Parathyroid adenoma (tissue), 2 donors: ENCODE data around the gene HOATZ.

Source experiments
- H2AFZ ChIP-seq: fragments of 300-600 bp; sonication (generic); one replicate; pipeline ENCODE4 v1.7.0; 2017; ENCODE audit warnings: antibody characterized with exemption, mild to moderate bottlenecking
- H3K27ac ChIP-seq: fragments of 300-600 bp; sonication (generic); one replicate; pipeline ENCODE4 v1.7.0; 2017
- H3K27me3 ChIP-seq: fragments of 300-600 bp; sonication (generic); one replicate; pipeline ENCODE4 v1.7.0; 2017; ENCODE audit warnings: low read length; ENCODE audit not compliant: control insufficient read depth, insufficient read depth
- H3K36me3 ChIP-seq: fragments of 300-600 bp; sonication (generic); one replicate; pipeline ENCODE4 v1.7.0; 2017; ENCODE audit warnings: low read length; ENCODE audit not compliant: control insufficient read depth, insufficient read depth
- H3K4me1 ChIP-seq: fragments of 300-600 bp; sonication (generic); one replicate; pipeline ENCODE4 v1.7.0; 2017; ENCODE audit warnings: control low read depth
- H3K4me2 ChIP-seq: fragments of 300-600 bp; sonication (generic); one replicate; pipeline ENCODE4 v1.7.0; 2017; ENCODE audit warnings: low read length
- H3K4me3 ChIP-seq: fragments of 300-600 bp; sonication (generic); one replicate; pipeline ENCODE4 v1.7.0; 2017; ENCODE audit warnings: low read depth, low read length
- H3K79me2 ChIP-seq: fragments of 300-600 bp; sonication (generic); one replicate; pipeline ENCODE4 v1.7.0; 2017; ENCODE audit warnings: control low read depth
- H3K9ac ChIP-seq: fragments of 300-600 bp; sonication (generic); one replicate; pipeline ENCODE4 v1.7.0; 2017; ENCODE audit warnings: mild to moderate bottlenecking
- H3K9me3 ChIP-seq: fragments of 300-600 bp; sonication (generic); one replicate; pipeline ENCODE4 v1.7.0; 2017; ENCODE audit warnings: low read length; ENCODE audit not compliant: control insufficient read depth
- TF ChIP-seq, protein P1 (sequence below): fragments of 300-600 bp; sonication (generic); IDR thresholded peaks from one replicate; pipeline ENCODE4 v1.7.0; 2017; ENCODE audit warnings: antibody characterized with exemption, mild to moderate bottlenecking
- donor health status: primary hyperparathyroidism.

Gene HOATZ

DNA sequence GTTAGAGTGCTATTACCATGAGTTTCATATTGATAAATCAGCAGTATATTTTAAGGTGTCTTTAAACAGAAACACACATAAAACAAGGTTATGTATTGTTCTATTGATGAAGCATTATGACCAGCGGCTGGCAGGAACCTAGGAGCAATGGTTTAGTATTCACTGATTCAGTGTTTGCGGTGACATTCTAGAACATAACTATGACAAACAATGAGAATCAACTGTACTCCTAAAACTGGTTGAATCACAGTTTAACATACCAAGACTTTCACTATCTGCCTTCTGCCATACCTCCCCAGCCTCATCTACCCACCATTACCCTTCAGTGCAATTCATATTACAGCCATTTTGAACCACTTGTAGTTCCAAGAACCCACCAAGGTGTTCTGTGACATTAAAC lies 8.8 kb downstream of the HOATZ start:
- H3K36me3 ChIP-seq = no peaks in the 10 kb centered on the region
- H3K4me3 ChIP-seq = no peak overlapping the region
- H3K4me1 ChIP-seq = no peaks in the 10 kb centered on the region
- no peaks in the 10 kb centered on the region for H3K79me2 ChIP-seq
- H3K4me2 ChIP-seq = no peak overlapping the region
- no peaks in the 10 kb centered on the region for H3K9me3 ChIP-seq
- no peak overlapping the region for H2AFZ ChIP-seq
- H3K9ac ChIP-seq = no peak overlapping the region
- TF ChIP-seq, protein P1, sequence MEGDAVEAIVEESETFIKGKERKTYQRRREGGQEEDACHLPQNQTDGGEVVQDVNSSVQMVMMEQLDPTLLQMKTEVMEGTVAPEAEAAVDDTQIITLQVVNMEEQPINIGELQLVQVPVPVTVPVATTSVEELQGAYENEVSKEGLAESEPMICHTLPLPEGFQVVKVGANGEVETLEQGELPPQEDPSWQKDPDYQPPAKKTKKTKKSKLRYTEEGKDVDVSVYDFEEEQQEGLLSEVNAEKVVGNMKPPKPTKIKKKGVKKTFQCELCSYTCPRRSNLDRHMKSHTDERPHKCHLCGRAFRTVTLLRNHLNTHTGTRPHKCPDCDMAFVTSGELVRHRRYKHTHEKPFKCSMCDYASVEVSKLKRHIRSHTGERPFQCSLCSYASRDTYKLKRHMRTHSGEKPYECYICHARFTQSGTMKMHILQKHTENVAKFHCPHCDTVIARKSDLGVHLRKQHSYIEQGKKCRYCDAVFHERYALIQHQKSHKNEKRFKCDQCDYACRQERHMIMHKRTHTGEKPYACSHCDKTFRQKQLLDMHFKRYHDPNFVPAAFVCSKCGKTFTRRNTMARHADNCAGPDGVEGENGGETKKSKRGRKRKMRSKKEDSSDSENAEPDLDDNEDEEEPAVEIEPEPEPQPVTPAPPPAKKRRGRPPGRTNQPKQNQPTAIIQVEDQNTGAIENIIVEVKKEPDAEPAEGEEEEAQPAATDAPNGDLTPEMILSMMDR = no peak
- H3K27me3 ChIP-seq = no peaks in the 10 kb centered on the region
- no peak overlapping the region for H3K27ac ChIP-seq

DNA sequence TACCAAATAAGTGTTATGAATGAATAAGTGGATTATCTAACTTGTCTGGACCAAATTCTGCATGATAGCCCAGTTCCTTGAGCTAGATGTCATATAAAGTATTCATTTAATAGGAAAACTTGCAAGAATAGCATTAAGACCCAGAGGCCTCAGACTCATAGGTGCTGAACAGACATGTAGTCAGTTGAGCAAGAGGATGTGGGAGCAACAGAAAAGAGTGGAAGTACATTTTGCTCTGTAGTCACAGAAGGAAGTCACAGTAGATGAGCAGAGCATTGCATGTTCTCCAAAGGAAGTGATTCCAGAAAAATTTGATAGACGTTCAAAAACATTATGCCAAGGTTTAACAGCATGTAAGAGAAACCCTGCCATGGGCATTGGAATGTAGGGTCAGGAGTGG lies 9.5 kb downstream of the HOATZ start:
- no peak overlapping the region for H3K9ac ChIP-seq
- no peaks in the 10 kb centered on the region for H3K36me3 ChIP-seq
- no peak overlapping the region for H3K4me2 ChIP-seq
- H3K27me3 ChIP-seq = no peaks in the 10 kb centered on the region
- H2AFZ ChIP-seq = no peak overlapping the region
- TF ChIP-seq, protein P1 = no peak
- no peak overlapping the region for H3K27ac ChIP-seq
- H3K79me2 ChIP-seq = no peaks in the 10 kb centered on the region
- H3K4me1 ChIP-seq = no peaks in the 10 kb centered on the region
- no peaks in the 10 kb centered on the region for H3K9me3 ChIP-seq
- no peak overlapping the region for H3K4me3 ChIP-seq

DNA sequence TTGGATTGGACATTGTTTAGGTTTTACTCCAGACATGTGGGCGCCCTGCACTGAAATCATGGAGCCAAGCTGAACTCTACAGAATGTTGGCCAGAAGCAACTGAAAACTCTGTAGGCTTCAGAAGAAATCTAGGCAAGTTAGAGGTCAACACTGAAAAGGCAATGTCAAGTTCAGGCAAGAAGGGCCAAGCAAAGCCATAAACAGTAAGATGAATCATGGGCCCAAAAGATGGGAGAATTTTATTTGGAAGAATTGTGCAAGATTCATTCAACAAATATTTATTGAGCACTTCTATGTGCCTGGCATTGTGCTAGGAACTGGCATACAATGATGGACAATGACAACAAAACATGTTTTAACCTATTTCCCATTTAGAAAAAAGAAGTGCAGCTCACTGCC lies 10.9 kb downstream of the HOATZ start:
- H3K4me3 ChIP-seq = no peak overlapping the region
- H3K4me1 ChIP-seq = no peaks in the 10 kb centered on the region
- TF ChIP-seq, protein P1 = no peak
- H3K27ac ChIP-seq = no peak overlapping the region
- no peaks in the 10 kb centered on the region for H3K27me3 ChIP-seq
- no peak overlapping the region for H2AFZ ChIP-seq
- no peaks in the 10 kb centered on the region for H3K9me3 ChIP-seq
- H3K9ac ChIP-seq = no peak overlapping the region
- no peaks in the 10 kb centered on the region for H3K79me2 ChIP-seq
- no peak overlapping the region for H3K4me2 ChIP-seq
- no peaks in the 10 kb centered on the region for H3K36me3 ChIP-seq

DNA sequence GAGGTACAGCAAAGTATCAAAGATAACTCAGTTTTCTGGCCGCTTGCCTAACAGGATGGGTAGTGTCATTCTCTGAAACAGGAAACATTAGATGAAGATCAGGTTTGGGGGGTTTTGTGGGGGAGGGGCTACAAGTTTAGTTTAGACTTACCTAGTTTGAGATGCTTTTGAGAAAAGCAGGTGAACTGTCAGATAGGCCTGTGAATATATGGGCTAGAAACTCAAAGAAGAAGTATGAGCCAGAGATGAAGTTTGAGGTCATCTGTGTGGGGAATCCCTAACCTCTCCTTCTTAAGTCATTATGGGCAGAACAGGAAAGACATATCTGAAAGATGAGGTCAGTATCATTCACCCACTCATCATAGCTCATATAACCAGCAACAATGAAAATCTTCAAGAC lies 11.9 kb downstream of the HOATZ start:
- TF ChIP-seq, protein P1 = no peak
- Histone ChIP-seq H3K79me2 (no peaks in the 10 kb centered on the region), H3K27me3 (no peaks in the 10 kb centered on the region), H3K9me3 (no peaks in the 10 kb centered on the region), H3K4me2 (no peak overlapping the region), H3K36me3 (no peaks in the 10 kb centered on the region), H3K4me3 (no peak overlapping the region), H2AFZ (no peak overlapping the region), H3K27ac (no peak overlapping the region), H3K9ac (no peak overlapping the region), H3K4me1 (no peaks in the 10 kb centered on the region)

DNA sequence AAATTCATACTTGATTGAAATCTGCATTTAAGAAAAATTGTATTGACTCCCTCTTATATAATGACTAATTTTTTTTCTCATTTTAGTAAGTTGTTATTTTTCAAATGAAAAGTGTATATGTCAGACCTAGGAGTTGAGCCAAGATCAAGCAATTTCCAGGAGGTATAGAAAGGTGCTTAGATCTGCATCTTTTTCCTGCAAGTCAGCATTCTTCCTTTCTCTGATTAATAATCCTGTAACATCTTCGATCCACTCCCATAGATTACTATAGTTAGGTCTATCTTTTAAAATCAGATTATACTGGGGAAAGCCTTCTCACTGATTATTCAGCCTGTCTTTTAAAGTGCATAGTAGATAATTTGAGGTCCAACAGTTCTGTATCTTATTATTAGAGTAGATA lies 12.7 kb downstream of the HOATZ start:
- no peak overlapping the region for H3K4me2 ChIP-seq
- H2AFZ ChIP-seq = no peak overlapping the region
- no peaks in the 10 kb centered on the region for H3K4me1 ChIP-seq
- no peak overlapping the region for H3K9ac ChIP-seq
- no peaks in the 10 kb centered on the region for H3K36me3 ChIP-seq
- TF ChIP-seq, protein P1 = no peak
- no peak overlapping the region for H3K4me3 ChIP-seq
- H3K9me3 ChIP-seq = no peaks in the 10 kb centered on the region
- H3K27me3 ChIP-seq = no peaks in the 10 kb centered on the region
- no peak overlapping the region for H3K27ac ChIP-seq
- H3K79me2 ChIP-seq = no peaks in the 10 kb centered on the region
